Bone marrow (tissue), 2 donors: Measurements from ENCODE around the gene TRIM29.

ENCODE experiments used
- DNase-seq, 2 donors: peaks; one replicate each; lab custom pipeline; 2025; lab: John Stamatoyannopoulos, UW

The TRIM29 gene

GRCh38 chr11:120096369-120097191 lies 41.3 kb downstream of the TRIM29 start:
- no peak for DNase-seq

DNA sequence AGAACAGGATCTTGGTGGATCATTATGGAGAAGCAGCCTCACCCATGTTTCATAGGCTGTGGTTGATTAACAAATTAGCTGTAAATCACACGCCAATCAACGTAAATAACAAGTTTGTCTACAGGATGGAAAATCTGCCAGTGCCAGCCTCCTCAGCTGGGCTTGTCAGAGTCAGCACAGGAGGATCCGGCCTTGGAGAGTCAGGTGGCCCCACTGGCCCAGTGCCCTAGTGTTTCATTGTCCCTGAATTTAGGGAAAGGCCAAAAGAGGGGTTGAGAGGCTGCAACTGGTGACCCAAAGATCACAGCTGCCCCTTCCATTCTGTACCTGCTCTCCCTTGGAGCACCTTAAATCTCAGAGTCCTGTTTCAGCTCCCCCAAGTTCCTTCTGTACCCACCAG lies 42.4 kb downstream of the TRIM29 start:
- no peak for DNase-seq

DNA sequence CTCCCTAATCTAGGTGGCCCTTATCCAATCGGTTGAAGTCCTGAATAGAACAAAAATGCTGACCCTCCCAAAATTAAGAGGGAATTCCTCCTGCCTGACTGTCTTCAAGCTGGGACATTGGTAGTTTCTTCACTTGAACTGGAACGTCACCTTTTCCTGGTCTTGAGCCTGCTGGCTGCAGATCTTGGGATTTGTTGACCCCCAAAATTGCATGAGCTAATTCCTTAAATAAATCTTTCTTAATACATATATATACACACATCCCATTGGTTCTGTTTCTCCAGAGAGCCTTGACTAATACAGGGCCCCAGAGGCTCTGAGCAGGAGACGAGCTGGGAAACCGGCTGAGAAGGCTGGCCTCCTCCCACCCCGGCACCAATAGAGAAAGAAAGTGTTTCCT lies 46.2 kb downstream of the TRIM29 start:
- DNase-seq = no peak

DNA sequence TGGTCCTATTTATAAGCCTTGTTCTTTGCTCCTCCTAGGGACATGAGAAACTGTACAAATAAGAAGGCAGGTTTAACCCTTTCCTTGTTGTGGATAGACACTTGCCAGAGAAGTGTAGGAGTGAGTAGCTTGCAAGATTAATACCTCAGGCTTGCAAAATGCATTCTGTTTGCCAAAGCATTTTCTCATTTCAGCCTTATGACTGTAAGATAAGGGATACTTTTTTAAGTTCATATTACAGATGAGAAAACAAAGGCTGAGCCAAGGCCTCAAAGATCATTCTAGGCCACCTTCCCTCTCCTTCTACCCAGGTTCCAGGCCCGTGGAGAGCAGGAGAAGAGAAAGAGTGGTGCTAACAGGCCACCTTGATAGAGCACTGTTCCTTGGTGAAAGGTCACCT lies 46.8 kb downstream of the TRIM29 start:
- no peak for DNase-seq

- no peak for DNase-seq
Observed at GRCh38 chr11:120090411-120090810, 47.5 kb downstream of the TRIM29 start.

- no peak for DNase-seq
Observed at GRCh38 chr11:120089036-120090001, 48.6 kb downstream of the TRIM29 start.

DNA sequence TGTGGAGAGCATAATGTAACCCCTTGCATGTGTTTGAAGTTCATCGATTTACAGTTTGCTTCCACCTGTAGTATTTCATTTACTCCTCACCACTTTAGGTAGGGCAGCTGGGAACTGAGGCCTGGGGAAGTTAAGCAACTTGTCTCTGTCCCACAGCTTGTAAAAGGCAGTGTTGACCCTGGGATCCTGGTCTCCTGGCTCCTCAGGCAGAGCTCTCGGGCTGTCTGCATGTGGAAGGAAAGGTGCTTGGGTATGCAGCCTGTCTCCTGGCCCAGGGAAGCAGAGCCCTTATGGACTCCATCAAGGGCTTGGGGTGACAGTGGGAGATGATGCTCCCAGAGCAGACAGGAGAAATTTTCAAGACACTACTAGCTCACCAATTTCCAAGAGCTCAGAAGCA lies 49.9 kb downstream of the TRIM29 start:
- no peak for DNase-seq

DNA sequence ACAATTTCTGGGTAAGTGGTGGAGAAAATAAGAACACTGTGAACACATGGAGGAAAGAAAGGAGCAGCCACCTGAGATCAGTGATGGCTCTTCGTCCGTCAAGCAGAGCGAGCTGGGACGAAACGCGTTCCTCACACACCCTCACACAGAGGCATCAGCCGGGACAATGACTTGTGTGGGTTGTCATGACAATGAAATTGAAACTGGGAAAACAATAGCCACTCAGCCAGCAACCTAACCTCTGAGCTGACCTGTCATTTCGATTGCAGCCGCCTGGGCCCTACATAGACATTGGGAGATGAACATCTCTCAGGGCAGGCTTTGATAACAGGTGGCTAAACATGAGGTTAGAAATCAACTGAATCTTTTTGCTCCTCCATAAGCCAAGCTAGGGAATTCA lies 51.3 kb downstream of the TRIM29 start:
- no peak for DNase-seq

GRCh38 chr11:120079750-120080610 lies 57.9 kb downstream of the TRIM29 start:
- DNase-seq = no peak

GRCh38 chr11:120078397-120078796 lies 59.5 kb downstream of the TRIM29 start:
- no peak for DNase-seq

- DNase-seq = no peak
Observed at GRCh38 chr11:120074076-120074475, 63.8 kb downstream of the TRIM29 start.

- DNase-seq = no peak
Observed at GRCh38 chr11:120073196-120073595, 64.7 kb downstream of the TRIM29 start.

GRCh38 chr11:120068114-120068573 lies 69.8 kb downstream of the TRIM29 start:
- DNase-seq = no peak

DNA sequence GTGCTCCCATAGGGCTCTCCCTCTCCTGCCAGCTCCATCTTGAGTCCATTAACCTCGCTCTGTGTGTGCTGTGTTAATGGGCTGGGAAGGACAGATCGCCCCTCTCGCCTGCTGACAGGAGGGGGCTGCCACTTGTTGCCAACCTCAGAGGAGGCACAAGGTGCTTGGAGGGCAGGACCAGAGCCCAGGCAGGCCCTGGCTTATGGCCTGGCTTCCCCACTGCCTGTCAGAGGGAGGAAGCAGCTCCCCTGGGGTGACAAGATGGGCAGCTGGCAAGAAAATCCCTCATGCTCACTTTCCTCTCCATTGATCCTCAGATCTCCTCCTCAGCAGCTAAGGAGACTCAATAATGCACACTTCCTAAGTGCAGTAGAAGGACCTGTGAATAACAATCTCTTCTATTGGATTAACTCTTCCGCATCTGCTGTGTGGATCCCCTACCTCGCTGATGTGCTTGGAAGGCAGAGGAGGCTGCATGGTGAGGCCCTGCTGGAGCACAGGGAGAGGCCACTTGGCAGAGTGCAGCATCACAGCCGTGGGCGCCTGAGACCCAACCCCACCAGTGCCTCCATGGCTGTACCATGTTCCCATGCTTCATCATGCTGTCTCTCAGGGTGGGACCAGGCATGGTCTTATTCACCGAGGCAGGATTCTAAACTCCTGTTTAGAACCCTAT lies 70.3 kb downstream of the TRIM29 start:
- DNase-seq = no peak

DNA sequence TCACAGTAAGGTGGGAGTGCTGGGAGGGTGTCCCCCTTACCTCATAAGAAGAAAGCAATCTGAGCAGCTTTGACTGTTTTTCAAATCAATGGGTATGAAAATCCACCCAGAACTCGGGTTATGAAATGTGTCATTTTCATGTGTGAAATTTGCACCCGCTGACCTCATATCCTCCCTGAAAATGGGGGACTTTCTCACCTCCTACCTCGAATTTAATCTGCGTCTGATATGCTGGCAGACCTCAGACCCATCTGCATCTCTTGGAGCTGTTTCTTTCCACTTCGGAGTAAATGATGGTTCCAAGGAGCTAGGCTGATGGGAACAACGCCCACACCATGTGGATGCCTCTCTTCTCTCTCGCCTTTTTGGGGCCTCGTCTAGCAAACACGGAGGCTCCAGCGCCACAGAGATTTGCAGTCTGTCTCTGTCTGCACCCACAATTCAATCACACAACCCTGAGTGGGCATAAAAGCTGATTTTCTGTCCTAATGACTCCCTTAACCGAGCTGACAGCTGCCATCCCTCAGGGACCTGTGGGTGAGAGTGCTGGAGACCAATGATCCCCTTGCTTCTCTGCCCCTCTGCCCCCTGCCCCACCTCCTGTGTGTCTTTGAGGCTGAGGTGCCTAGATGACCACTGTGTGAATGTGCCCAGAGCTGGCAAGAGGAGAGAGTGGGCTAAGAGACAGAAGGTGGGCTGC lies 71.0 kb downstream of the TRIM29 start:
- no peak for DNase-seq

DNA sequence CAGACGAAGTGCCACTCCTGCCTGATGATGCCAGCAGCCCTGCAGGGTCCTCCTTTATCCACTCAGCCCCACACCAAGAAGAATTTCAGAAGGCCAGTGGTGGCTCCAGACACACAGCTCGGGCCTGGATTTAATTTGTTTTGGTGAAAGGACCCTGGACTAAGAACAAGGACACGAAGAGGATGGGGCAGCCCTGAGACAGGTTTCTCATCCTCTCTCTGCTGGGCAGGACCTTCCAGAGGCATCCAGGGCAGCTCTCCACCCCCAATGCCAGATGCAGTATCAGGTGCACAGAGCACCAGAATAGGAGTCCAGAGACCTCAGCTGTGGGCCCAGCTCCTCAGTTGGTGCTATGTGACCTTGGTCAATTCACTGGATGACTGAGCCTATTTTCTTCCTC lies 72.0 kb downstream of the TRIM29 start:
- DNase-seq = no peak

DNA sequence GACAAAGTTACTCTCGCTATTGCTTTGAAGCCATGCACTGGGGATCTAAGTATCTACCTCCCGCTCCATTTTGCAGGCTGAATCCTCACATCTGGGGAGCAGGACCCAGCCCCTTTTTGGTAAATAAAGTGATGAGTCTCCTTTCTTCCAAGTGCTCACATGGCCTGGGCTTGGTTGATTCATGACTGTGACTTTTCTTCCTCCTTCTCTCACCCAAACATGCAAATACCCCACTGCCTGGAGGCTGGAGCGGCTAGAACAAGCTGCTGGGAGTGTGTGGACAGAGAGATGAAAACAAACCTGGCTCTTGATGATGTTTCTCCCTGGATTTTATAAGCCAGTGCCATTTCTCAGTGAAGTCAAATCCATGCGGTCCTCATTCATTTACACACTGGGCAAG lies 72.7 kb downstream of the TRIM29 start:
- DNase-seq = no peak

- DNase-seq = no peak
Observed at GRCh38 chr11:120064341-120064740, 73.6 kb downstream of the TRIM29 start.

DNA sequence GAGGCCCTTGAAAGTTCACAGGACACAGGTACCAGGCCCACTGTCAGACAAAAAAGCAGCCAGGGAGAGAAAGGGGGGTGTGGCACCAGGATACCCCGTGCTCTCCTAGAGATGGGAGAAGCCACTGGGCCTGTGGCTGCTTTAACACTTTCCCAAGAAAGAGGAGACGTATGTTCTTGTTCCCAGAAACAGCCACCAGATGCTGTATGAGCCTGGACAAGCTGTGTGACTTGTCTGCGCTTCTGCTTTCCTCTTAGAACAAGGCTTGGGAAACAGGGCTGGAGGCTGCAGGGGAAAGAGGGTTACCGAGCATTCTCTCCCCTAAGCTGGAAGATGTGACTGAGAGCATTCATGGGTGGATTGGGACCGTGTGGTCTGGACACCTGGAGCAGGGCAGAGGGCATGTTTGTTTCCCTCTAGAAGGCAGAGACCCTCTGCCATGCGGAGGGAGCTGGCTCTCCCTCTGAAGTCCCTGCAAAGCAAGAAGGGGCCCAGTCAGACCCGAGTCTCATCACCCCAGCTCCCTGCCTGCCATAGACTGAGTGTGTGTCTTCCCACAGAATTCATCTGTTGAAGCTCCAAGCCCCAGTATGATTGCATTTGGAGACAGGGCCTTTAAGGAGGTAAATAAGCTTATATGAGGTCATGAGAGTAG lies 74.1 kb downstream of the TRIM29 start:
- no peak for DNase-seq

- DNase-seq = no peak
Observed at GRCh38 chr11:120062561-120062930, 75.4 kb downstream of the TRIM29 start.
